ENCODE results near the gene KRT74.

DNA sequence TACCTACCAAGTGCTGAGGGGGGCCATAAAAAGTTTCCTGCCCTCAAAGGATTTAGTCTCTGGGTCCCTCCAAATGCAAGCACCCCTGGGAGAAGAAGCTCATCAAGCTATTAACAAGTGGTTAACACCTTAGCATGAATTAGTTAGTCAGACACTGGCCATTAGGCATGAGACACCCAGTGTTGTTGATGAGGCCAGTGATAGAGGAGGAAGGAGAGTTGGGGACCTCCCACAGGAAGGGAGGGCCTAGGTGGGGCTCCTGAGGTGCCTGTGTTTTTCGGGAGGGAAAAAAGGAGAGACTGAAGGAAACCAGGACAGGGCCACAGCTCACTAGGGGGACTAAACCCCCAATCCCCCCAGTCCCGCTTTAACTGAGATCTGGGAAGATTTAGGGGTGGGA lies 16.2 kb downstream of the KRT74 start:
- no peak for TF ChIP-seq NR2F6 (IDR thresholded peaks at IDR 0.05)
- TF ChIP-seq NR2F6 (CRISPR knock-in tag; IDR thresholded peaks at IDR 0.05), result no peak
- no peak for TF ChIP-seq CCAR2 (optimal IDR thresholded peaks at IDR 0.05; ENCODE audit: low read depth, low read length)
- no peak for TF ChIP-seq POLR2AphosphoS5 (IDR thresholded peaks at IDR 0.05; ENCODE audit: low read depth, low read length)
- TF ChIP-seq ZNF121 (CRISPR knock-in tag; IDR thresholded peaks at IDR 0.05), result no peak
- TF ChIP-seq, protein P1, sequence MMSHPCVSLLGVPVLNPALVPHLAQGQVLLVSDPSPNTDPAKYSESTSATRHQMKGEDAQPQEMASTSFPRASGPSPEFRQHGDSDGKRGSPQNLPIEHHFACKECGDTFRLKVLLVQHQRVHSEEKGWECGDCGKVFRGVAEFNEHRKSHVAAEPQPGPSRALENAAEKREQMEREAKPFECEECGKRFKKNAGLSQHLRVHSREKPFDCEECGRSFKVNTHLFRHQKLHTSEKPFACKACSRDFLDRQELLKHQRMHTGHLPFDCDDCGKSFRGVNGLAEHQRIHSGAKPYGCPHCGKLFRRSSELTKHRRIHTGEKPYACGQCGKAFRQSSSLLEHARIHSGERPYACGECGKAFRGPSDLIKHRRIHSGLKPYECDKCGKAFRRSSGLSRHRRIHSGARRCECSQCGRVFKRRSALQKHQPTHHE (CRISPR knock-in tag; IDR thresholded peaks at IDR 0.05; ENCODE audit: borderline replicate concordance), result no peak
- TF ChIP-seq TCF7 (IDR thresholded peaks at IDR 0.05; ENCODE audit: low read depth), result no peak
- TF ChIP-seq ZFP37 (CRISPR knock-in tag; IDR thresholded peaks at IDR 0.05; ENCODE audit: borderline replicate concordance), result no peak
- TF ChIP-seq, protein P2, sequence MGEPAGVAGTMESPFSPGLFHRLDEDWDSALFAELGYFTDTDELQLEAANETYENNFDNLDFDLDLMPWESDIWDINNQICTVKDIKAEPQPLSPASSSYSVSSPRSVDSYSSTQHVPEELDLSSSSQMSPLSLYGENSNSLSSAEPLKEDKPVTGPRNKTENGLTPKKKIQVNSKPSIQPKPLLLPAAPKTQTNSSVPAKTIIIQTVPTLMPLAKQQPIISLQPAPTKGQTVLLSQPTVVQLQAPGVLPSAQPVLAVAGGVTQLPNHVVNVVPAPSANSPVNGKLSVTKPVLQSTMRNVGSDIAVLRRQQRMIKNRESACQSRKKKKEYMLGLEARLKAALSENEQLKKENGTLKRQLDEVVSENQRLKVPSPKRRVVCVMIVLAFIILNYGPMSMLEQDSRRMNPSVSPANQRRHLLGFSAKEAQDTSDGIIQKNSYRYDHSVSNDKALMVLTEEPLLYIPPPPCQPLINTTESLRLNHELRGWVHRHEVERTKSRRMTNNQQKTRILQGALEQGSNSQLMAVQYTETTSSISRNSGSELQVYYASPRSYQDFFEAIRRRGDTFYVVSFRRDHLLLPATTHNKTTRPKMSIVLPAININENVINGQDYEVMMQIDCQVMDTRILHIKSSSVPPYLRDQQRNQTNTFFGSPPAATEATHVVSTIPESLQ (CRISPR knock-in tag; conservative IDR thresholded peaks at IDR 0.05), result no peak

All from HepG2 (cell line).